GM21367 (cell line): Measurements from ENCODE around the gene NAV3.
"Not testable (repeated sequence)": the region's sequence is repeated elsewhere in the genome, so short reads cannot be mapped to it uniquely, and the experiment has no call there.

Experiments
- ATAC-seq: cut with Tn5 transposase; IDR thresholded peaks from one replicate; pipeline ENCODE4 v1.9.1; 2021; ENCODE audit not compliant: unreplicated experiment

NAV3 gene

GRCh38 chr12:78239544-78239943 is 408.9 kb downstream of the NAV3 start:
- no peak for ATAC-seq

GRCh38 chr12:78240827-78241226 is 410.1 kb downstream of the NAV3 start:
- no peak for ATAC-seq

DNA sequence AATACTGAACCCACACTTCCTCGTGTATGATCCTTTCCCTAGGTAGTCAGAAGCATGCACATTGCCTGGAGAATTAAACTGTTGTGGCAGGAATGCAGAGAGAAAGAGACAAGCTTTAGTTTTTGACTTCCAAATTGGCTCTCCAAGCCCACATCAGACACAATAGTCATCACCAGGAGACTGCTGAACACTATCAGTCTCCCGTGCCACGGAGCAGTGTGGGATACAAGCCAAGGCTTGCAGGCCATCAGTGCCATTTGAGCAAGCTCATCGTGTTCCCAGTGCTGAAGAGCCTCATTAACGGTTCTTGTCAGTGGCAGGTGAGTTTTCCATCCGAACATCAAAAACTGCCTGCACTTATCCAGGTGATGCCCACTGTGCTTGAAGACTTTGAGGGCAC is 410.8 kb downstream of the NAV3 start:
- ATAC-seq = no peak

DNA sequence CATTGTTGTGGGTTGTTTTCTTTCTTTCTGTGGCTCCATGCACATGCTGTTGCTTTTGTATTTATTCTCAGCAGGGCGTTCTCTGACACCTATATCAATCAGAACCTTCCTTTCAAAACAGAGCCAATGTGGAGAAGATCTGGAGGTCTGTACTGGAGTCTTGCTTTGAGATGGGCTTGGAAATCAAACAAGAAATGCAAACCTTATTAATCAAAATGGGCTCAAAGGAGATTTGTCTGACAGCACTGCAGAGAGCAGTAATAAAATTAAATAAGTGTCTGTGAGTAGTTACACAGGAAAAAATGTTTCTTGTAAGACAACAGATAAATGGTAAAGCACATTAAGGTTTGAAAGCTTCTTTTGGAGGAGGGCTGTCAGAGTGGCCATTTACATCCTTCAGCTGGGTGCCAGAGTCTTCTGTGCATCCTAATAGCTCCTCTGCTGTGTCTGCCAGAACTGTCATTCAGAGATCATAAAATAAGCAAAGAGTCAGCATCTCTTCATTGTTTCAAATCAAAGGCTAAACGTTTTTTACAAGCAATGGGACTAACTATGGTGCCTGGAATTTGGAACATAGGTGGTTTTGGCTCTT is 414.3 kb downstream of the NAV3 start:
- ATAC-seq = no peak

- no peak for ATAC-seq
Observed at GRCh38 chr12:78248321-78248720, 417.6 kb downstream of the NAV3 start.

DNA sequence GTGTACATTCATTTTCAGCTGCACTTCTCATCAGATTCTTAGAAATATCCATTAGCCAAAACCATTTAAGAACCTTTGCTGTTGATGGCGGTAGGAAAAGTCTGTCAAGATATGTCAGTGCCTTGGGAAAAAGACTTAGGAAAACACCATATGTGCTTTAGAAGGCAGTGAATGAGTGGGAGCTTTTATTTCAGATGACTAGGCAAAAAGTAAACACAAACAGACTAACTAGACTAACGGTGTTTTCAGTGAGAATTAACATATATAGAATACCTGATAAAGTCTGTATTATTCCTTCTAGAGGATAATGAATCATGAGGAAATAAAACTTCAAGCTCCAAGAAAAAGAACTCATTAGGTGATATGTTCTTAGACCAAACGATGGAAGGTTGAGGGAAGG is 418.9 kb downstream of the NAV3 start:
- ATAC-seq = no peak

DNA sequence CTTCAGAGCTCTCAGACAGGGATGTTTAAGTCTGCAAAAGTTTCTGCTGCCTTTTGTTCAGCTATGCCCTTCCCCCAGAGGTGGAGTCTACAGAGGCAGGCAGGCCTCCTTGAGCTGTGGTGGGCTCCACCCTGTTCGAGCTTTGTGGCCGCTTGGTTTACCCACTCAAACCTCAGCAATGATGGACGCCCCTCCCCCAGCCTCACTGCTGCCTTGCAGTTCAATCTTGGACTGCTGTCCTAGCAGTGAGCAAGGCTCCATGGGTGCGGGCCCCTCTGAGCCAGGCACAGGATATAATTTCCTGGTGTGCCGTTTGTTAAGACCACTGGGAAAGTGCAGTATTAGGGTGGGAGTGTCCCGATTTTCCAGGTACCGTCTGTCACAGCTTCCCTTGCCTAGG is 427.0 kb downstream of the NAV3 start:
- ATAC-seq = not testable (repeated sequence)

- ATAC-seq = no peak
Observed at GRCh38 chr12:78260976-78261375, 430.3 kb downstream of the NAV3 start.

- no peak for ATAC-seq
Observed at GRCh38 chr12:78261901-78262300, 431.2 kb downstream of the NAV3 start.
